GM13976 (cell line): ENCODE measurements around the gene E2F8.

Experiments
- DNase-seq: peaks from one replicate; pipeline ENCODE4 v3.0.0; 2012; ENCODE audit warnings: low spot score
- in situ Hi-C: fragments of 300-500 bp; cut with MboI; formaldehyde crosslinking; loops from one replicate; pipeline ENCODE4 v1.12.0; 2022; ENCODE audit warnings: low sequenced_read_pairs, mixed read lengths, inconsistent platforms; ENCODE audit not compliant: unreplicated experiment
- TF ChIP-seq, protein P1 (sequence below): IDR thresholded peaks from 2 replicates; pipeline ENCODE4 v1.5.1; 2012; ENCODE audit warnings: borderline replicate concordance, mild to moderate bottlenecking; ENCODE audit not compliant: insufficient read depth; ENCODE audit errors: extremely low read depth, missing control alignments, control extremely low read depth

The E2F8 gene

DNA sequence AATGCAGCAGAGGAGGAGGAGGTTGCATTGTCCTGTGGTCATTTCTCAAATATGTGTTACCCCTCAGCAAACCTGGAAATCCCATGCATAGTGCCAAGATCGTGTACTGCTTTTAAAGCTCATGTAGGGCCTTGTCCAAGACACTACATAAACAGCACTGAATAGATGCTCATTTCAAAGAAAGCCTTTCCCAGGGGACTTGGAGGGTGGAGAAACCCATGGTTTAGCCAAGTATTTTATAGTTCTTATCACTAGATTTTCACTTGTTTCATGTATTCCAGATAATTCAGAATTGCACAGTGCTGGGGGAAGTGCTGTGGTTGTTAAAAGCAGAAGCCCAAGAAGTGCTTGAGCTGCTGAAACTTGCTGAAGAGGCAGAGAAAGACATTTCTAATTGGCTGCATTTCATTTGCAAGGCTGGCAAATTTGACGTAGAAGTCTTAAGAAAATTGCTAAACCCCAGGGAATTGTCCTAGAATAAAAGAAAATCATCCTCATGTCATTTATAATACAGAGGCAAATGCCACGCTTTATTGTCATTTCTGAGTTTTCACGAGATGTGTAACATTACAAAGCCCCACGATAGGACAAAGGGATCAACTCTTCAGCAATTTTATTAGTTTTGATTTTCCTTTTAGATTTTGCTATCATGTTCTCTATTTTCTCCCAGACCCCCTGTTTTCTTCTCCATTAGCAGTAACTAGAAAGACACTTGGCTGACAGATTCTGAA, 59.0 kb downstream of the E2F8 start:
- DNase-seq = no peak
- TF ChIP-seq, protein P1, sequence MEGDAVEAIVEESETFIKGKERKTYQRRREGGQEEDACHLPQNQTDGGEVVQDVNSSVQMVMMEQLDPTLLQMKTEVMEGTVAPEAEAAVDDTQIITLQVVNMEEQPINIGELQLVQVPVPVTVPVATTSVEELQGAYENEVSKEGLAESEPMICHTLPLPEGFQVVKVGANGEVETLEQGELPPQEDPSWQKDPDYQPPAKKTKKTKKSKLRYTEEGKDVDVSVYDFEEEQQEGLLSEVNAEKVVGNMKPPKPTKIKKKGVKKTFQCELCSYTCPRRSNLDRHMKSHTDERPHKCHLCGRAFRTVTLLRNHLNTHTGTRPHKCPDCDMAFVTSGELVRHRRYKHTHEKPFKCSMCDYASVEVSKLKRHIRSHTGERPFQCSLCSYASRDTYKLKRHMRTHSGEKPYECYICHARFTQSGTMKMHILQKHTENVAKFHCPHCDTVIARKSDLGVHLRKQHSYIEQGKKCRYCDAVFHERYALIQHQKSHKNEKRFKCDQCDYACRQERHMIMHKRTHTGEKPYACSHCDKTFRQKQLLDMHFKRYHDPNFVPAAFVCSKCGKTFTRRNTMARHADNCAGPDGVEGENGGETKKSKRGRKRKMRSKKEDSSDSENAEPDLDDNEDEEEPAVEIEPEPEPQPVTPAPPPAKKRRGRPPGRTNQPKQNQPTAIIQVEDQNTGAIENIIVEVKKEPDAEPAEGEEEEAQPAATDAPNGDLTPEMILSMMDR = no peak
- in situ Hi-C loops = no loop called here

DNA sequence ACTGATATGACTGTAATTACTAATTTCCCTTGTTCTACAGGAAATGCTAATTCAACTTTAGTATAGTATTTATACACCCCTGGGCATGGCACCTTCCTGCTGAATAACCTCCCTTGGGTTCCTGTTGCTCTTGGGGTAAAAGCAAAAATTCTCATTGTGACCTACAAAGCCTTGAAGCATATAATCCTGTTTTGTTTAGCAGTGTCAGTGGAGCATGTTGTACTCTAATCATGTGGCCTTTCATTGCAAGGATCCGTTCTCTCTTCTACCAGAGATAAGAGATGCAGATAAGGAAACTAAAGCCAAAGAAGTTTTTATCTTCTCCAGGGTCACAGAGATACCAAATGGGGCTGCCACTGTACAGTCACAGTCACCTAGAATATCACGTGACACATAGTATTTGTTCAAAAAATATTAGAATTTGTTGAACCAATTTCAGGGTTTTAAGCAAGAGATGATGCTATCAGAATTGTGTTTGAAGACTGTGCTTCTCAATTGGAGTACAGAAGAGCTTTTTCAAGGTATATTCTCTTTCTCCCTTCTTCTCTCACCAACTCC, 64.0 kb downstream of the E2F8 start:
- no peak for DNase-seq
- in situ Hi-C loops = no loop called here
- TF ChIP-seq, protein P1 = no peak
